Testis (tissue), 3 donors: ENCODE measurements around the gene CDH4. TPM values are rescaled to one million over a fixed set of nuclear protein-coding genes. Genes with fewer than 3 reads are reported as not detected.

ENCODE experiments used
- DNase-seq: peaks from one replicate; pipeline ENCODE4 v3.0.0-alpha.2; 2019
- H3K27ac ChIP-seq, 2 donors: fragments of 200-600 bp; sonication (generic); one replicate each; pipeline ENCODE4 v1.5.1; 2019
- H3K27me3 ChIP-seq: fragments of 200-600 bp; sonication (generic); one replicate; pipeline ENCODE4 v1.5.1; 2019
- H3K36me3 ChIP-seq: fragments of 200-600 bp; sonication (generic); one replicate; pipeline ENCODE4 v1.5.1; 2017; ENCODE audit warnings: low read depth; ENCODE audit errors: missing control alignments
- H3K4me1 ChIP-seq: fragments of 200-600 bp; sonication (generic); one replicate; pipeline ENCODE4 v1.5.1; 2019
- H3K4me3 ChIP-seq, 2 donors: fragments of 200-600 bp; sonication (generic); one replicate each; pipeline ENCODE4 v1.5.1; 2017 to 2019
- H3K9me3 ChIP-seq: fragments of 200-600 bp; sonication (generic); one replicate; pipeline ENCODE4 v1.5.1; 2017
- CTCF ChIP-seq, 3 experiments: fragments of 450-650 bp in 2 of 3; fragments of 200-600 bp in 1 of 3; sonication (generic) in 1 of 3; IDR thresholded peaks; one replicate each; pipeline ENCODE4 v1.5.1; 2016 to 2019; ENCODE audit warnings: antibody characterized with exemption in 3 of 3, mild to moderate bottlenecking in 2 of 3, moderate library complexity in 1 of 3
- POLR2A ChIP-seq: fragments of 450-650 bp; IDR thresholded peaks from one replicate; pipeline ENCODE4 v1.6.1; 2017; ENCODE audit warnings: antibody characterized with exemption, mild to moderate bottlenecking, moderate library complexity
- WGBS, 2 donors: methylation state at CpG; one replicate each; pipeline ENCODE4 v1.1.5; 2018; 5-methylcytosine and 5-hydroxymethylcytosine counted together
- intact Hi-C: fragments of 100-400 bp; cut with DNase I; formaldehyde crosslinking; loops from one replicate; pipeline ENCODE4 v1.15.1; 2023; ENCODE audit warnings: low total_unique reads
- polyA plus RNA-seq: library from polyadenylated mRNA; stranded (reverse); fragments of 350-450 nt; fragmentation: Illumina TruSeq; extraction: RNeasy Lipid Tissue Mini Kit (QIAGEN cat#74804); gene quantifications from one replicate; pipeline ENCODE4 v1.2.3, GENCODE V29; 2014; ENCODE audit warnings: low read depth, low replicate concordance; ENCODE audit not compliant: insufficient read depth
- total RNA-seq, 2 donors: library from RNA; depleted of rRNA; stranded (reverse); fragments of >200 nt; gene quantifications; one replicate each; pipeline ENCODE4 v1.2.3, GENCODE V29; 2016

Gene CDH4
- total and polyA plus RNA-seq, 3 donors from 2014 or later, result 1.4 to 3.3 (median 1.9) TPM

- TF ChIP-seq POLR2A (no peak), CTCF (IDR thresholded peaks at IDR 0.05) (no peak)
- 94 to 98% methylated on average over 3 of the region's 3 CpGs for WGBS, 2 donors
- no peak for DNase-seq
- no peaks in the 10 kb centered on the region for H3K36me3 ChIP-seq
- intact Hi-C loops, result no loop called here
- no peaks in the 10 kb centered on the region for H3K9me3 ChIP-seq
- no peak overlapping the region for H3K4me3 ChIP-seq
- H3K27me3 ChIP-seq, result no peaks in the 10 kb centered on the region
- H3K27ac ChIP-seq, result no peak overlapping the region
- no peaks in the 10 kb centered on the region for H3K4me1 ChIP-seq
These were observed 419.5 kb downstream of the CDH4 start for GRCh38 chr20:61671559-61671958.

GRCh38 chr20:61673152-61673847, 421.2 kb downstream of the CDH4 start:
- WGBS, 2 donors, result 44 to 59% methylated on average over 17 of the region's 17 CpGs
- no peaks in the 10 kb centered on the region for H3K36me3 ChIP-seq
- no peaks in the 10 kb centered on the region for H3K27me3 ChIP-seq
- intact Hi-C loops, result no loop called here
- no peak for TF ChIP-seq CTCF (IDR thresholded peaks at IDR 0.05)
- no peak for TF ChIP-seq POLR2A
- no peak for DNase-seq
- H3K27ac ChIP-seq, result no peak overlapping the region
- no peaks in the 10 kb centered on the region for H3K9me3 ChIP-seq
- no peak overlapping the region for H3K4me3 ChIP-seq
- H3K4me1 ChIP-seq, result no peaks in the 10 kb centered on the region

GRCh38 chr20:61674121-61674520, 422.1 kb downstream of the CDH4 start:
- Histone ChIP-seq H3K9me3 (no peaks in the 10 kb centered on the region), H3K27ac (no peak overlapping the region), H3K4me1 (no peaks in the 10 kb centered on the region), H3K4me3 (no peak overlapping the region), H3K36me3 (no peaks in the 10 kb centered on the region), H3K27me3 (no peaks in the 10 kb centered on the region)
- intact Hi-C loops, result no loop called here
- no peak for DNase-seq
- WGBS, 2 donors, result 79 to 88% methylated on average over 10 to 11 of the region's 11 CpGs
- no peak for TF ChIP-seq CTCF (IDR thresholded peaks at IDR 0.05)
- no peak for TF ChIP-seq POLR2A

GRCh38 chr20:61674688-61675087, 422.6 kb downstream of the CDH4 start:
- no peaks in the 10 kb centered on the region for H3K36me3 ChIP-seq
- no peak overlapping the region for H3K27ac ChIP-seq
- H3K9me3 ChIP-seq, result no peaks in the 10 kb centered on the region
- WGBS, 2 donors, result 55 to 80% methylated on average over 3 of the region's 3 CpGs
- H3K27me3 ChIP-seq, result no peaks in the 10 kb centered on the region
- intact Hi-C loops, result no loop called here
- H3K4me3 ChIP-seq, result no peak overlapping the region
- DNase-seq, result no peak
- TF ChIP-seq CTCF (IDR thresholded peaks at IDR 0.05) (no peak), POLR2A (no peak)
- H3K4me1 ChIP-seq, result no peaks in the 10 kb centered on the region

GRCh38 chr20:61677928-61678327, 425.9 kb downstream of the CDH4 start:
- intact Hi-C loops, result no loop called here
- no peak for DNase-seq
- no peaks in the 10 kb centered on the region for H3K4me1 ChIP-seq
- 39 to 74% methylated on average over 2 of the region's 2 CpGs for WGBS, 2 donors
- H3K4me3 ChIP-seq, result no peak overlapping the region
- no peak overlapping the region for H3K27ac ChIP-seq
- TF ChIP-seq POLR2A, result no peak
- H3K36me3 ChIP-seq, result no peaks in the 10 kb centered on the region
- H3K27me3 ChIP-seq, result no peaks in the 10 kb centered on the region
- H3K9me3 ChIP-seq, result no peaks in the 10 kb centered on the region
